GM12878 (cell line): Measurements from ENCODE around the gene SERPINE3. TPM values are rescaled to one million over a fixed set of nuclear protein-coding genes. Genes with fewer than 3 reads are reported as not detected.

ENCODE experiments used
- ATAC-seq: fragments of 200-7000 bp; cut with Tn5 transposase; 3 replicates; pipeline ENCODE4 v1.9.1; 2020; ENCODE audit warnings: mild to moderate bottlenecking, moderate library complexity
- BruUV-seq: library from RNA; stranded (reverse); fragments of 400-500 nt; replicated peaks from 2 replicates; lab custom pipeline; 2021; lab: Mats Ljungman, UMichigan
- CTCF ChIA-PET: fragments of 300-600 bp; sonication (Branson Sonifier 250); formaldehyde crosslinking; extraction: SDS; loops from one replicate; lab custom pipeline; 2021; ENCODE audit warnings: inconsistent platforms; lab: Yijun Ruan, JAX
- POLR2A ChIA-PET: fragments of 350-600 bp; formaldehyde crosslinking; extraction: SDS; loops from one replicate; lab custom pipeline; 2021; ENCODE audit warnings: inconsistent platforms; lab: Charles Lee
- RAD21 ChIA-PET: fragments of 300-600 bp; sonication (Branson Sonifier 250); formaldehyde crosslinking; loops from one replicate; lab custom pipeline; 2023; ENCODE audit warnings: antibody characterized with exemption; ENCODE audit not compliant: unreplicated experiment; lab: Charles Lee
- SMC1A ChIA-PET: fragments of 300-600 bp; sonication (Branson Sonifier 250); formaldehyde crosslinking; loops from one replicate; lab custom pipeline; 2023; ENCODE audit not compliant: unreplicated experiment, uncharacterized antibody; lab: Charles Lee
- DNase-seq: peaks from one replicate; pipeline ENCODE4 v3.0.0-alpha.2; 2011; ENCODE audit warnings: low read depth, low spot score
- FAIRE-seq: peaks from 3 replicates; lab custom pipeline; 2011; peaks lifted over from hg19 to GRCh38; lab: Jason Lieb, UNC
- H2AFZ ChIP-seq: 2 replicates; pipeline ENCODE4 v1.6.0; 2011; ENCODE audit warnings: low read depth, low read length, control low read depth; ENCODE audit not compliant: control insufficient read depth
- H3K27ac ChIP-seq: 2 replicates; pipeline ENCODE4 v1.5.1; 2011; ENCODE audit warnings: control low read depth; ENCODE audit not compliant: control insufficient read depth, insufficient read depth
- H3K27me3 ChIP-seq, 2 experiments: replicated peaks in 1 of 2; 2 replicates each; pipeline versions ENCODE4 v1.6.0 to v1.6.1; 2011; ENCODE audit warnings: low read length in 1 of 2; ENCODE audit not compliant: control insufficient read depth in 2 of 2, insufficient read depth in 2 of 2
- H3K36me3 ChIP-seq, 2 experiments: 2 replicates each; pipeline ENCODE4 v1.5.1; 2011; ENCODE audit warnings: low read length in 1 of 2; ENCODE audit not compliant: control insufficient read depth in 2 of 2, insufficient read depth in 2 of 2
- H3K4me1 ChIP-seq: 2 replicates; pipeline ENCODE4 v1.6.1; 2011; ENCODE audit warnings: mild to moderate bottlenecking, low read length, moderate library complexity, mixed read lengths; ENCODE audit not compliant: control insufficient read depth, insufficient read depth
- H3K4me2 ChIP-seq: 2 replicates; pipeline ENCODE4 v1.6.0; 2011; ENCODE audit warnings: control low read depth; ENCODE audit not compliant: control insufficient read depth, insufficient read depth
- H3K4me3 ChIP-seq: fragments of 200-600 bp; sonication (generic); 2 replicates; pipeline ENCODE4 v1.5.1; 2016
- H3K79me2 ChIP-seq: 2 replicates; pipeline ENCODE4 v1.6.0; 2011; ENCODE audit warnings: low read length; ENCODE audit not compliant: control insufficient read depth, insufficient read depth
- H3K9ac ChIP-seq: 2 replicates; pipeline ENCODE4 v1.8.0; 2011; ENCODE audit warnings: low read length, control low read depth, mixed read lengths; ENCODE audit not compliant: control insufficient read depth, insufficient read depth
- H3K9me3 ChIP-seq: replicated peaks from 3 replicates; pipeline ENCODE4 v1.5.1; 2011; ENCODE audit warnings: mild to moderate bottlenecking, low read length; ENCODE audit not compliant: control insufficient read depth, insufficient read depth
- H4K20me1 ChIP-seq: 2 replicates; pipeline ENCODE4 v1.6.0; 2011; ENCODE audit not compliant: control insufficient read depth, insufficient read depth
- ASH2L ChIP-seq: fragments of 300-600, 200-600 bp; sonication (generic); IDR thresholded peaks from 2 replicates; pipeline ENCODE4 v1.6.1; 2017; ENCODE audit warnings: low read depth, mild to moderate bottlenecking, borderline replicate concordance
- CEBPB ChIP-seq, 2 experiments: fragments of 150-350 bp in 1 of 2; IDR thresholded peaks; 2 replicates each; pipeline ENCODE4 v1.6.1; 2012 to 2014; ENCODE audit warnings: low read depth in 2 of 2, low read length in 2 of 2, borderline replicate concordance in 1 of 2, inconsistent platforms in 1 of 2
- DPF2 ChIP-seq: fragments of 450-650 bp; IDR thresholded peaks from 2 replicates; pipeline ENCODE4 v1.6.1; 2017; ENCODE audit warnings: mild to moderate bottlenecking
- EED ChIP-seq: sonication (generic); IDR thresholded peaks from 2 replicates; pipeline ENCODE4 v1.6.1; 2016; ENCODE audit warnings: antibody characterized with exemption, low read depth
- NBN ChIP-seq: fragments of 450-650 bp; IDR thresholded peaks from 2 replicates; pipeline ENCODE4 v1.6.1; 2016
- POU2F2 ChIP-seq: IDR thresholded peaks from 3 replicates; pipeline ENCODE4 v1.6.1; 2011; ENCODE audit warnings: low read depth, mild to moderate bottlenecking, low read length, borderline replicate concordance
- RAD51 ChIP-seq: fragments of 450-650 bp; IDR thresholded peaks from 2 replicates; pipeline ENCODE4 v1.6.1; 2016; ENCODE audit warnings: moderate library complexity, mild to moderate bottlenecking, inconsistent platforms
- STAT1 ChIP-seq: fragments of 450-650 bp; conservative IDR thresholded peaks from 2 replicates; pipeline ENCODE4 v1.6.1; 2014; ENCODE audit warnings: antibody characterized with exemption, mild to moderate bottlenecking
- TARDBP ChIP-seq: IDR thresholded peaks from 2 replicates; pipeline ENCODE4 v1.6.1; 2016; ENCODE audit warnings: borderline replicate concordance
- WRNIP1 ChIP-seq: IDR thresholded peaks from 2 replicates; pipeline ENCODE4 v1.6.1; 2011; ENCODE audit warnings: low read depth, low read length, improper control_type of control experiment, borderline replicate concordance
- WGBS: methylation state at CpG from one replicate; pipeline ENCODE4 v1.1.6; 2016; ENCODE audit warnings: low lambda C conversion rate; ENCODE audit not compliant: insufficient replicate concordance, insufficient coverage; ENCODE audit errors: missing lambda C conversion rate; 5-methylcytosine and 5-hydroxymethylcytosine counted together
- in situ Hi-C: fragments of 300-500 bp; cut with MboI; formaldehyde crosslinking; loops from 9 replicates; pipeline ENCODE4 v1.14.3; 2018; ENCODE audit warnings: mixed read lengths
- intact Hi-C: fragments of 100-400 bp; cut with micrococcal nuclease; formaldehyde crosslinking; loops from one replicate; pipeline ENCODE4 v1.14.2; 2022; ENCODE audit not compliant: unreplicated experiment
- polyA plus RNA-seq, 11 experiments: library from polyadenylated mRNA; depleted of rRNA in 4 of 11; unstranded in 6 of 11; stranded (reverse) in 5 of 11; fragments of >200 nt; fragmentation: Nextera tagmentation in 4 of 11; fragmentation: Illumina TruSeq in 1 of 11; extraction: Ambion mirVana in 4 of 11; extraction: Trizol in 1 of 11; gene quantifications; 1 replicate in 1 of 11; 2 replicates in 10 of 11; pipeline versions ENCODE4 v1.2.1 to v1.2.3, GENCODE V29; 2011 to 2016; ENCODE audit warnings: inconsistent platforms in 2 of 11, missing spikeins in 2 of 11, low read depth in 1 of 11
- total RNA-seq, 4 experiments: library from RNA; depleted of rRNA in 3 of 4; stranded (reverse); fragments of >200 nt in 3 of 4; fragmentation: Illumina TruSeq in 1 of 4; extraction: Trizol in 1 of 4; gene quantifications; 2 replicates each; pipeline versions ENCODE4 v1.2.1 to v1.2.3, GENCODE V29; 2013 to 2021
- TF ChIP-seq, protein P1 (sequence below): fragments of 450-650 bp; IDR thresholded peaks from 2 replicates; pipeline ENCODE4 v1.6.1; 2016; ENCODE audit warnings: mild to moderate bottlenecking
- TF ChIP-seq, protein P2 (sequence below): fragments of 450-650 bp; IDR thresholded peaks from 2 replicates; pipeline ENCODE4 v1.6.1; 2016; ENCODE audit warnings: mild to moderate bottlenecking
- TF ChIP-seq, protein P3 (sequence below): IDR thresholded peaks from 2 replicates; pipeline ENCODE4 v1.6.1; 2012; ENCODE audit warnings: low read length, inconsistent platforms
- TF ChIP-seq, protein P4 (sequence below): fragments of 450-650 bp; IDR thresholded peaks from 2 replicates; pipeline ENCODE4 v1.6.1; 2017; ENCODE audit warnings: mild to moderate bottlenecking, moderate library complexity

Gene SERPINE3
- total and polyA plus RNA-seq, 10 of the 15 experiments (the other 5 are each of a cell fraction or from before 2014, with no cell fraction given), result 0.19 TPM; not detected in 9

DNA sequence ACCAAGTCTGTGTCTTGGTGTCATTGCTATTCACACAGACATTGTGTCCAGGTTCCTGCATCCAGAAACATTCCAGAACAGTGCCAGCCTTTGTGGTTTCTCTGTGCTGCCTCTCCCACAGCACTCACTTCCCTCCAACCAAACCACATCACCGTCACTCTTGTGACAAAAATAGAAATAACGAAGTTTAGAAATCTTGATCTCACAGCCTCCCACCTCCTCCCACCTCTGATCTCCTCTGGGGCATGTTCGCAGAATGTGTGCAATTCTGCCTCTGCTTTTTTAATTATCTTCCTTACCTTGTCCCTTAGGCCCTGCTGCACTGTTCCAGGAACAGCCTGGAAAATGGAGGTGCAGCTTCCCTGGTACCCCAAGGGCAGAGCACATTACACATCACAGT, 8.7 kb upstream of the SERPINE3 start (continued):
- TF ChIP-seq, protein P1, sequence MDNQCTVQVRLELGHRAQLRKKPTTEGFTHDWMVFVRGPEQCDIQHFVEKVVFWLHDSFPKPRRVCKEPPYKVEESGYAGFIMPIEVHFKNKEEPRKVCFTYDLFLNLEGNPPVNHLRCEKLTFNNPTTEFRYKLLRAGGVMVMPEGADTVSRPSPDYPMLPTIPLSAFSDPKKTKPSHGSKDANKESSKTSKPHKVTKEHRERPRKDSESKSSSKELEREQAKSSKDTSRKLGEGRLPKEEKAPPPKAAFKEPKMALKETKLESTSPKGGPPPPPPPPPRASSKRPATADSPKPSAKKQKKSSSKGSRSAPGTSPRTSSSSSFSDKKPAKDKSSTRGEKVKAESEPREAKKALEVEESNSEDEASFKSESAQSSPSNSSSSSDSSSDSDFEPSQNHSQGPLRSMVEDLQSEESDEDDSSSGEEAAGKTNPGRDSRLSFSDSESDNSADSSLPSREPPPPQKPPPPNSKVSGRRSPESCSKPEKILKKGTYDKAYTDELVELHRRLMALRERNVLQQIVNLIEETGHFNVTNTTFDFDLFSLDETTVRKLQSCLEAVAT, result peak; percentile 77
- TF ChIP-seq ASH2L (no peak; the same call in 1 of the 2 replicates), CEBPB (IDR thresholded peaks at IDR 0.05; ENCODE audit: borderline replicate concordance in 1 of 2, low read depth in 2 of 2, low read length in 2 of 2) (no peak), WRNIP1 (no peak), STAT1 (no peak), NBN (peak; percentile 90)
- TF ChIP-seq, protein P2, sequence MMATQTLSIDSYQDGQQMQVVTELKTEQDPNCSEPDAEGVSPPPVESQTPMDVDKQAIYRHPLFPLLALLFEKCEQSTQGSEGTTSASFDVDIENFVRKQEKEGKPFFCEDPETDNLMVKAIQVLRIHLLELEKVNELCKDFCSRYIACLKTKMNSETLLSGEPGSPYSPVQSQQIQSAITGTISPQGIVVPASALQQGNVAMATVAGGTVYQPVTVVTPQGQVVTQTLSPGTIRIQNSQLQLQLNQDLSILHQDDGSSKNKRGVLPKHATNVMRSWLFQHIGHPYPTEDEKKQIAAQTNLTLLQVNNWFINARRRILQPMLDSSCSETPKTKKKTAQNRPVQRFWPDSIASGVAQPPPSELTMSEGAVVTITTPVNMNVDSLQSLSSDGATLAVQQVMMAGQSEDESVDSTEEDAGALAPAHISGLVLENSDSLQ, result 0 out of 2 replicates have a peak, but pooled peaks have one; percentile 30

DNA sequence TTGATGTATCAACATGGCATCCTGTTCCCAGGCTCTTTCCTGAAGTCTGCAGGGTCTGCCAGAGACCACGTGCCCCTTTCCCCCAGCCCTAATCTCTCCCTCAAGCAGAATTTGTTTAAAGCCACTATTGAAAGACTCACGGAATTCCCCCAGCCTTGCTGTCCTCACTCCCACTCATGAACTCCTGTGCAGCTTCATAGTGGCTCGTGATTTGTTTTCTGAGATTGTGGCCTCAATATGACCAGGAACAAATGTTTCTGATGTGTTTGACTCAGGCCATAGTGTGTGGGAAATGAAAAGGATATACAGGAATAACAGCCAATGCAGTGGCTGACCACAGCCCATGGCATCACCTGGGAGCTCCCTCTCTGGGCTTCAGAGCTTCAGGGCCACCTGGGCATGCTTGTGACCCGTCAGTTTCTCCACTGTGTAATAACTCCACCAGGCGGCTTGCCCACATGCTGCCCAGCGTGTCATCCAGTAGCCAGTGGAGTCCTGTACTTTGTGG, 8.1 kb upstream of the SERPINE3 start:
- H3K4me1 ChIP-seq, result peaks cover 18% of the 10 kb centered on the region
- intact Hi-C loops (no loop called here), in situ Hi-C loops (no loop called here)
- no peak overlapping the region for H3K4me3 ChIP-seq
- H3K4me2 ChIP-seq, result peak overlapping the region; percentile 46; the same call in 1 of the 2 replicates
- ChIA-PET POLR2A (interaction anchor here (0.6 to 0.7 kb wide), 5 partner anchors 12 to 1620 kb away, joined by 3 to 7 read pairs (median 3); no protein-coding TSS in a partner anchor), CTCF (interaction anchor here (0.5 to 1.9 kb wide), 4 partner anchors 14 to 466 kb away, joined by 3 to 5 read pairs (median 4); no protein-coding TSS in a partner anchor), RAD21 (interaction anchor here (0.6 to 2.2 kb wide), 6 partner anchors 15 to 466 kb away, joined by 3 to 8 read pairs (median 3); no protein-coding TSS in a partner anchor), SMC1A (interaction anchor here (1.0 to 1.2 kb wide), 3 partner anchors 37 to 469 kb away, joined by 3 to 4 read pairs (median 3); no protein-coding TSS in a partner anchor)
- peak; percentile 18 for FAIRE-seq
- H3K27me3 ChIP-seq, result no peaks in the 10 kb centered on the region
- H3K9ac ChIP-seq, result peak overlapping the region; percentile 1; the same call in 1 of the 2 replicates
- DNase-seq, result peak; percentile 26
- peak overlapping the region; percentile 35; the same call in 1 of the 2 replicates for H3K27ac ChIP-seq
- H4K20me1 ChIP-seq, result no peaks in the 10 kb centered on the region
- H3K9me3 ChIP-seq, result no peaks in the 10 kb centered on the region
- H3K36me3 ChIP-seq, result no peaks in the 10 kb centered on the region
- no peaks in the 10 kb centered on the region for H3K79me2 ChIP-seq
- ATAC-seq, result peak; percentile 75
- WGBS, result 16% methylated on average over 6 of the region's 6 CpGs
- no TSS peak for BruUV-seq
- peak overlapping the region; percentile 52 for H2AFZ ChIP-seq
- TF ChIP-seq, protein P3, sequence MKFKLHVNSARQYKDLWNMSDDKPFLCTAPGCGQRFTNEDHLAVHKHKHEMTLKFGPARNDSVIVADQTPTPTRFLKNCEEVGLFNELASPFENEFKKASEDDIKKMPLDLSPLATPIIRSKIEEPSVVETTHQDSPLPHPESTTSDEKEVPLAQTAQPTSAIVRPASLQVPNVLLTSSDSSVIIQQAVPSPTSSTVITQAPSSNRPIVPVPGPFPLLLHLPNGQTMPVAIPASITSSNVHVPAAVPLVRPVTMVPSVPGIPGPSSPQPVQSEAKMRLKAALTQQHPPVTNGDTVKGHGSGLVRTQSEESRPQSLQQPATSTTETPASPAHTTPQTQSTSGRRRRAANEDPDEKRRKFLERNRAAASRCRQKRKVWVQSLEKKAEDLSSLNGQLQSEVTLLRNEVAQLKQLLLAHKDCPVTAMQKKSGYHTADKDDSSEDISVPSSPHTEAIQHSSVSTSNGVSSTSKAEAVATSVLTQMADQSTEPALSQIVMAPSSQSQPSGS, result no peak
- TF ChIP-seq EED, result peak; percentile 67; the same call in 1 of the 2 replicates
- TF ChIP-seq, protein P4, sequence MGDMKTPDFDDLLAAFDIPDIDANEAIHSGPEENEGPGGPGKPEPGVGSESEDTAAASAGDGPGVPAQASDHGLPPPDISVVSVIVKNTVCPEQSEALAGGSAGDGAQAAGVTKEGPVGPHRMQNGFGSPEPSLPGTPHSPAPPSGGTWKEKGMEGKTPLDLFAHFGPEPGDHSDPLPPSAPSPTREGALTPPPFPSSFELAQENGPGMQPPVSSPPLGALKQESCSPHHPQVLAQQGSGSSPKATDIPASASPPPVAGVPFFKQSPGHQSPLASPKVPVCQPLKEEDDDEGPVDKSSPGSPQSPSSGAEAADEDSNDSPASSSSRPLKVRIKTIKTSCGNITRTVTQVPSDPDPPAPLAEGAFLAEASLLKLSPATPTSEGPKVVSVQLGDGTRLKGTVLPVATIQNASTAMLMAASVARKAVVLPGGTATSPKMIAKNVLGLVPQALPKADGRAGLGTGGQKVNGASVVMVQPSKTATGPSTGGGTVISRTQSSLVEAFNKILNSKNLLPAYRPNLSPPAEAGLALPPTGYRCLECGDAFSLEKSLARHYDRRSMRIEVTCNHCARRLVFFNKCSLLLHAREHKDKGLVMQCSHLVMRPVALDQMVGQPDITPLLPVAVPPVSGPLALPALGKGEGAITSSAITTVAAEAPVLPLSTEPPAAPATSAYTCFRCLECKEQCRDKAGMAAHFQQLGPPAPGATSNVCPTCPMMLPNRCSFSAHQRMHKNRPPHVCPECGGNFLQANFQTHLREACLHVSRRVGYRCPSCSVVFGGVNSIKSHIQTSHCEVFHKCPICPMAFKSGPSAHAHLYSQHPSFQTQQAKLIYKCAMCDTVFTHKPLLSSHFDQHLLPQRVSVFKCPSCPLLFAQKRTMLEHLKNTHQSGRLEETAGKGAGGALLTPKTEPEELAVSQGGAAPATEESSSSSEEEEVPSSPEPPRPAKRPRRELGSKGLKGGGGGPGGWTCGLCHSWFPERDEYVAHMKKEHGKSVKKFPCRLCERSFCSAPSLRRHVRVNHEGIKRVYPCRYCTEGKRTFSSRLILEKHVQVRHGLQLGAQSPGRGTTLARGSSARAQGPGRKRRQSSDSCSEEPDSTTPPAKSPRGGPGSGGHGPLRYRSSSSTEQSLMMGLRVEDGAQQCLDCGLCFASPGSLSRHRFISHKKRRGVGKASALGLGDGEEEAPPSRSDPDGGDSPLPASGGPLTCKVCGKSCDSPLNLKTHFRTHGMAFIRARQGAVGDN, result peak; percentile 36; the same call in 1 of the 2 replicates
- peak; percentile 29; the same call in 1 of the 3 replicates for TF ChIP-seq POU2F2
- no peak for TF ChIP-seq TARDBP
- peak; percentile 82 for TF ChIP-seq RAD51
- peak; percentile 39; the same call in 1 of the 2 replicates for TF ChIP-seq DPF2
